Measurements from ENCODE around the gene CADM1. TPM values are rescaled to one million over a fixed set of nuclear protein-coding genes. Genes with fewer than 3 reads are reported as not detected.

CADM1 gene
- total and polyA plus RNA-seq, 11 donors: 11.4 to 80.2 (median 40.6) TPM

DNA sequence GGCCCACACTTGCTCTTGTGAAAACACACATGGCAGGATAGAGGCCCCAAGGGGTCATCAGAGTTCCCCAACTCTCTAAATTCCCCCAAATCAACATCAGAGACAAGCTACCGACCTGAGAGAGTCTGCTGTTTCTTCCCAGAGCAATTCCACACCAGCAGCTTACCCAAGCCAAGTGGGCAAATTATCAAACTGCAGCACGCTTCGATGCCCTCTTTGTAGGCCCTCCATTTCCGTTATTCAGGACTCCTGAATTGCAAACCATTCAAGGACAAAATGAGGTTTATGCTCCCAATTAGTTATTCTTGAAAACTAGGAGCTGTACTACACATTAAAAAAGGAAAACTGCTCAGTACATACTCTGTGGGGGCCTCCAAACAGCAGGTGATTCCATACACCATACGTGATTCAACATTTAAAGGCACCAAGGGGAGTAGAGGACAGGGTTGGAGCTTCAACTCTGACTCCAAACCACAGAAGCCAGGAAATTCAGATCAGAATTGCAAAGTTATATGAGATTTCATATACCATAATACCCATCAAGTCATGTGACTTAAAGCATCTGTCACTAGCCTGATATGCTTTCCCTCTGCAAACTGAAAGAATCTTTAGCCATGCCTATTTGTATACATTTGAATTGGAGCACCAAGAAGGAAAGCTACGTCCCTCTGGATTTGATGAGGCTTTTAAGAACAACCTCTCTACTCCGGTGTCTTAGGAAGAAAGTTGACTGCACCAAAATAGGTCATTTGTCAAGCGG is 234.8 kb downstream of the CADM1 start:
- Histone ChIP-seq H3K4me3 (no peak overlapping the region), H3K27me3 (no peaks in the 10 kb centered on the region), H3K4me1 (peaks cover 0 to 18% (median 5%) of the 10 kb centered on the region in 12 donors), H3K36me3 (no peaks in the 10 kb centered on the region), H3K9me3 (no peaks in the 10 kb centered on the region), H3K27ac (peak overlapping the region in 1 of 12 donors; percentile 37)
- TF ChIP-seq, protein P1, sequence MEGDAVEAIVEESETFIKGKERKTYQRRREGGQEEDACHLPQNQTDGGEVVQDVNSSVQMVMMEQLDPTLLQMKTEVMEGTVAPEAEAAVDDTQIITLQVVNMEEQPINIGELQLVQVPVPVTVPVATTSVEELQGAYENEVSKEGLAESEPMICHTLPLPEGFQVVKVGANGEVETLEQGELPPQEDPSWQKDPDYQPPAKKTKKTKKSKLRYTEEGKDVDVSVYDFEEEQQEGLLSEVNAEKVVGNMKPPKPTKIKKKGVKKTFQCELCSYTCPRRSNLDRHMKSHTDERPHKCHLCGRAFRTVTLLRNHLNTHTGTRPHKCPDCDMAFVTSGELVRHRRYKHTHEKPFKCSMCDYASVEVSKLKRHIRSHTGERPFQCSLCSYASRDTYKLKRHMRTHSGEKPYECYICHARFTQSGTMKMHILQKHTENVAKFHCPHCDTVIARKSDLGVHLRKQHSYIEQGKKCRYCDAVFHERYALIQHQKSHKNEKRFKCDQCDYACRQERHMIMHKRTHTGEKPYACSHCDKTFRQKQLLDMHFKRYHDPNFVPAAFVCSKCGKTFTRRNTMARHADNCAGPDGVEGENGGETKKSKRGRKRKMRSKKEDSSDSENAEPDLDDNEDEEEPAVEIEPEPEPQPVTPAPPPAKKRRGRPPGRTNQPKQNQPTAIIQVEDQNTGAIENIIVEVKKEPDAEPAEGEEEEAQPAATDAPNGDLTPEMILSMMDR (IDR thresholded peaks at IDR 0.05): no peak
- TF ChIP-seq POLR2A (IDR thresholded peaks at IDR 0.05): no peak
- ATAC-seq (no peak), DNase-seq (no peak)
- intact Hi-C loops (cut with DNase I): no loop called here
- 78 to 82% (median 80%) methylated on average over 8 of the region's 8 CpGs for WGBS, 4 donors

DNA sequence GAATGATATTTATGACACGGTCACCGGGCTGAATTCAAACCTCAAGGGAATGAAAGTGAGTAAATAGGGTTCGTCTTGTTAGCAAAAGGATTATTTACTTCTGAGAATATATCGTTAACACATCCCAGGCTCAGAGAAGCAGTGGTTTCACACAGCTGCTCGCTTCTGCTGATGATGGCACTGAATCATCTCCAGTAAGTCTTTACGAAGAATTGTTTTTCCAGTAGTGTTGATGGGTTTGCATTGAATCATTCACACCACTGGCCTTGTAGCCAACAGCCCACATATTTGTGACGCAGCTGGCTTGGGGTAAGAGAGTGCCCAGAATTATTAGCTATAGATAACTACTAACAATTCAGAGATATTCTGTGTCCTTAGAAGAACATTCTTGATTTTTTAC is 236.3 kb downstream of the CADM1 start:
- no peak for DNase-seq
- ATAC-seq: peak in 3 of 4 donors; percentile 45 to 65 (median 61)
- H3K27ac ChIP-seq: peak overlapping the region in 6 of 12 donors; percentile 17 to 61 (median 42)
- H3K4me3 ChIP-seq: no peak overlapping the region
- no peak for TF ChIP-seq POLR2A (IDR thresholded peaks at IDR 0.05)
- TF ChIP-seq, protein P1 (IDR thresholded peaks at IDR 0.05): no peak
- peaks cover 0 to 18% (median 5%) of the 10 kb centered on the region in 12 donors for H3K4me1 ChIP-seq
- no peaks in the 10 kb centered on the region for H3K9me3 ChIP-seq
- no peaks in the 10 kb centered on the region for H3K27me3 ChIP-seq
- 49 to 64% (median 53%) methylated on average over 7 of the region's 7 CpGs for WGBS, 4 donors
- intact Hi-C loops (cut with DNase I): no loop called here
- H3K36me3 ChIP-seq: no peaks in the 10 kb centered on the region

GRCh38 chr11:115267238-115267781 is 236.9 kb downstream of the CADM1 start:
- H3K4me1 ChIP-seq: peaks cover 0 to 18% (median 4%) of the 10 kb centered on the region in 12 donors
- H3K9me3 ChIP-seq: no peaks in the 10 kb centered on the region
- no peaks in the 10 kb centered on the region for H3K27me3 ChIP-seq
- no peaks in the 10 kb centered on the region for H3K36me3 ChIP-seq
- peak overlapping the region in 5 of 12 donors; percentile 26 to 61 (median 52) for H3K27ac ChIP-seq
- ATAC-seq (peak in 2 of 4 donors; percentile 13 to 35), DNase-seq (no peak)
- no peak overlapping the region for H3K4me3 ChIP-seq
- 36 to 48% (median 44%) methylated on average over 8 of the region's 8 CpGs for WGBS, 4 donors
- TF ChIP-seq POLR2A (IDR thresholded peaks at IDR 0.05): no peak
- TF ChIP-seq, protein P1 (IDR thresholded peaks at IDR 0.05): no peak
- intact Hi-C loops (cut with DNase I): no loop called here

- Histone ChIP-seq H3K27ac (no peak overlapping the region), H3K4me1 (peaks cover 0 to 18% (median 4%) of the 10 kb centered on the region in 12 donors), H3K9me3 (no peaks in the 10 kb centered on the region), H3K36me3 (no peaks in the 10 kb centered on the region), H3K4me3 (no peak overlapping the region), H3K27me3 (no peaks in the 10 kb centered on the region)
- intact Hi-C loops (cut with DNase I): no loop called here
- ATAC-seq (peak in 1 of 4 donors; percentile 49), DNase-seq (no peak)
- 74 to 82% (median 74%) methylated on average over 5 of the region's 5 CpGs for WGBS, 4 donors
- no peak for TF ChIP-seq POLR2A (IDR thresholded peaks at IDR 0.05)
- TF ChIP-seq, protein P1 (IDR thresholded peaks at IDR 0.05): no peak
Measured at GRCh38 chr11:115266066-115266639, 238.1 kb downstream of the CADM1 start.

All from heart left ventricle (tissue), 16 donors.